Vagina (tissue), 2 donors: ENCODE results near the gene WDR19. TPM values are rescaled to one million over a fixed set of nuclear protein-coding genes. Genes with fewer than 3 reads are reported as not detected.

Source experiments
- DNase-seq, 2 donors: peaks; one replicate each; pipeline ENCODE4 v3.0.0-alpha.2; 2017; ENCODE audit errors: extremely low spot score in 2 of 2
- H3K27ac ChIP-seq: fragments of 200-600 bp; sonication (generic); one replicate; pipeline ENCODE4 v1.5.1; 2019
- H3K27me3 ChIP-seq: fragments of 200-600 bp; sonication (generic); one replicate; pipeline ENCODE4 v1.5.1; 2019
- H3K36me3 ChIP-seq, 2 donors: fragments of 200-600 bp; sonication (generic); one replicate each; pipeline ENCODE4 v1.5.1; 2017 to 2019
- H3K4me1 ChIP-seq: fragments of 200-600 bp; sonication (generic); one replicate; pipeline ENCODE4 v1.5.1; 2019
- H3K4me3 ChIP-seq, 2 donors: fragments of 200-600 bp; sonication (generic); 1 replicate in 1 of 2; 2 replicates in 1 of 2; pipeline ENCODE4 v1.5.1; 2016 to 2019
- H3K9me3 ChIP-seq: fragments of 200-600 bp; sonication (generic); one replicate; pipeline ENCODE4 v1.5.1; 2019
- POLR2A ChIP-seq, 2 donors: fragments of 450-650 bp; IDR thresholded peaks; one replicate each; pipeline ENCODE4 v1.6.1; 2017; ENCODE audit warnings: antibody characterized with exemption in 2 of 2, mild to moderate bottlenecking in 2 of 2, moderate library complexity in 2 of 2
- POLR2AphosphoS5 ChIP-seq, 2 donors: sonication (generic); formaldehyde crosslinking; IDR thresholded peaks; one replicate each; pipeline ENCODE4 v1.9.0; 2017; ENCODE audit warnings: antibody characterized with exemption in 2 of 2, mild to moderate bottlenecking in 2 of 2, low read depth in 1 of 2; ENCODE audit not compliant: insufficient read depth in 1 of 2
- intact Hi-C: fragments of 100-400 bp; cut with DNase I; formaldehyde crosslinking; loops from one replicate; pipeline ENCODE4 v1.15.1; 2023
- total RNA-seq: library from RNA; depleted of rRNA; stranded (reverse); fragments of >200 nt; gene quantifications from one replicate; pipeline ENCODE4 v1.2.3, GENCODE V29; 2016
- TF ChIP-seq, protein P1 (sequence below), 3 experiments: fragments of 450-650 bp in 2 of 3; fragments of 200-600 bp in 1 of 3; sonication (generic) in 1 of 3; IDR thresholded peaks; one replicate each; pipeline ENCODE4 v1.5.1; 2017 to 2019; ENCODE audit warnings: antibody characterized with exemption in 3 of 3, mild to moderate bottlenecking in 2 of 3, moderate library complexity in 2 of 3

WDR19 gene
- total RNA-seq, 1 donor from 2014 or later = 47.1 TPM

DNA sequence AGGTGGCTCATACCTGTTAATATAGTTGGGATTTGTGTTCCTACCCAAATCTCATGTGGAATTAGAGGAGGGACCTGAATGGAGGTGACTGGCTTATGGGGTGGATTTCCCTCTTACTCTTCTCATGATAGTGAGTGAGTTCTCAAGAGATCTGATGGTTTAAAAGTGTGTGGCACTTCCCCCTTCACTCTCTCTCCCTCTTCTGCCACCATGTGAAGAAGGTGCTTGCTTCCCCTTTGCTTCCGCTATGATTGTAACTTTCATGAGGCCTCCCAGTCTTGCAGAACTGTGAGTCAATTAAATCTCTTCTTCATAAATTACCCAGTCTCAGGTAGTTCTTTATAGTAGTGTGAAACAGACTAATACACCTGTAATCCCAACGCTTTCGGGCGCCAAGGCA lies 28.3 kb upstream of the WDR19 start:
- TF ChIP-seq POLR2A (IDR thresholded peaks at IDR 0.05) (no peak), POLR2AphosphoS5 (IDR thresholded peaks at IDR 0.05; ENCODE audit: insufficient read depth in 1 of 2, low read depth in 1 of 2) (no peak)
- TF ChIP-seq, protein P1, sequence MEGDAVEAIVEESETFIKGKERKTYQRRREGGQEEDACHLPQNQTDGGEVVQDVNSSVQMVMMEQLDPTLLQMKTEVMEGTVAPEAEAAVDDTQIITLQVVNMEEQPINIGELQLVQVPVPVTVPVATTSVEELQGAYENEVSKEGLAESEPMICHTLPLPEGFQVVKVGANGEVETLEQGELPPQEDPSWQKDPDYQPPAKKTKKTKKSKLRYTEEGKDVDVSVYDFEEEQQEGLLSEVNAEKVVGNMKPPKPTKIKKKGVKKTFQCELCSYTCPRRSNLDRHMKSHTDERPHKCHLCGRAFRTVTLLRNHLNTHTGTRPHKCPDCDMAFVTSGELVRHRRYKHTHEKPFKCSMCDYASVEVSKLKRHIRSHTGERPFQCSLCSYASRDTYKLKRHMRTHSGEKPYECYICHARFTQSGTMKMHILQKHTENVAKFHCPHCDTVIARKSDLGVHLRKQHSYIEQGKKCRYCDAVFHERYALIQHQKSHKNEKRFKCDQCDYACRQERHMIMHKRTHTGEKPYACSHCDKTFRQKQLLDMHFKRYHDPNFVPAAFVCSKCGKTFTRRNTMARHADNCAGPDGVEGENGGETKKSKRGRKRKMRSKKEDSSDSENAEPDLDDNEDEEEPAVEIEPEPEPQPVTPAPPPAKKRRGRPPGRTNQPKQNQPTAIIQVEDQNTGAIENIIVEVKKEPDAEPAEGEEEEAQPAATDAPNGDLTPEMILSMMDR (IDR thresholded peaks at IDR 0.05) = no peak
- no peak for DNase-seq

DNA sequence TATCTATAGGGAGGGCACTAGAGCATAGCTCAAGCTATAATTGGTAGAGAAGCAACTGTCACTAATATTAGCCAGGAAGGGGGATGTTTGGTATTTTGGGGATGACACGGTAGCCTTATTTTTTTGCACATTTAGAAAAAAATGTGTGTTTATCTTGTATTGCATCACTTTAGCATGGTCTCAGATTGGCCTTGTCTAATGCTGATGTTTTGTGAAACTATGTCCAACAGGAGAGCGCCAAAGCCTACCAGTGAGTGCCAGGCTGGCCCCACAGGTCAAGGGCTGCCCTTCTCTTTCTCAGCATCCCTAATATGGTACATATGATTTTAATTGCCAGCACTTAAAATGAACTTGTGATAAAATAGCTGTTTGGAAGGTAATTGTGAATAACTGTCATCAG lies 24.8 kb upstream of the WDR19 start:
- intact Hi-C loops = no loop called here
- H3K4me3 ChIP-seq = no peak overlapping the region
- H3K27me3 ChIP-seq = no peaks in the 10 kb centered on the region
- no peak overlapping the region for H3K27ac ChIP-seq
- no peaks in the 10 kb centered on the region for H3K9me3 ChIP-seq
- TF ChIP-seq, protein P1 (IDR thresholded peaks at IDR 0.05) = no peak
- TF ChIP-seq POLR2A (IDR thresholded peaks at IDR 0.05) (no peak), POLR2AphosphoS5 (IDR thresholded peaks at IDR 0.05; ENCODE audit: insufficient read depth in 1 of 2, low read depth in 1 of 2) (no peak)
- DNase-seq = no peak
- no peaks in the 10 kb centered on the region for H3K36me3 ChIP-seq
- H3K4me1 ChIP-seq = no peaks in the 10 kb centered on the region

More for the DNA sequence above, 28.3 kb upstream of the WDR19 start:
- no peak overlapping the region for H3K4me3 ChIP-seq
- no peaks in the 10 kb centered on the region for H3K4me1 ChIP-seq
- H3K9me3 ChIP-seq = no peaks in the 10 kb centered on the region
- no peak overlapping the region for H3K27ac ChIP-seq
- H3K36me3 ChIP-seq = no peaks in the 10 kb centered on the region
- intact Hi-C loops = no loop called here
- no peaks in the 10 kb centered on the region for H3K27me3 ChIP-seq

DNA sequence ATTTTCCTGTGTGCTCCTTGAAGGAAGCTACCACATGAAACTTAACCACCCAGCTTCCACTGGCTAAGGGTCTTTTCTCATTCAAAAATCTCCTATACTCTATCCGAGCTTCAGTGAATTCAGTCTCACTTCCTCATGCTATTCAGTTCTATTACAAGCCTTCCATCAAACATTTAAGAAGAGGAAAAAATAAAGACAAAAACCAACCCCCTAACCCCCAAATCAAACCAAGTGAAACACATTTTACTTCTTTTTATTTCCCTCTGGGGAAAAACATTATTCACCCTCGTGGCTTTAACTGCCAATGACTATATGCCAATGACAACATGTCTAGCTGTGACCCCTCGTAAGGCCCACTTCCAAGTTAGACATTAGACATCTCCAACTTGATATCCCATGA lies 16.2 kb upstream of the WDR19 start:
- intact Hi-C loops = no loop called here
- H3K27ac ChIP-seq = no peak overlapping the region
- no peaks in the 10 kb centered on the region for H3K36me3 ChIP-seq
- H3K4me1 ChIP-seq = no peaks in the 10 kb centered on the region
- H3K4me3 ChIP-seq = no peak overlapping the region
- DNase-seq = no peak
- TF ChIP-seq POLR2A (IDR thresholded peaks at IDR 0.05) (no peak), POLR2AphosphoS5 (IDR thresholded peaks at IDR 0.05; ENCODE audit: insufficient read depth in 1 of 2, low read depth in 1 of 2) (no peak)
- TF ChIP-seq, protein P1 (IDR thresholded peaks at IDR 0.05) = no peak
- no peaks in the 10 kb centered on the region for H3K9me3 ChIP-seq
- H3K27me3 ChIP-seq = no peaks in the 10 kb centered on the region

GRCh38 chr4:39166669-39167068 lies 15.7 kb upstream of the WDR19 start:
- H3K4me3 ChIP-seq = no peak overlapping the region
- no peak for TF ChIP-seq POLR2A (IDR thresholded peaks at IDR 0.05)
- TF ChIP-seq, protein P1 (IDR thresholded peaks at IDR 0.05) = no peak
- no peak for TF ChIP-seq POLR2AphosphoS5 (IDR thresholded peaks at IDR 0.05; ENCODE audit: insufficient read depth in 1 of 2, low read depth in 1 of 2)
- no peaks in the 10 kb centered on the region for H3K36me3 ChIP-seq
- no peaks in the 10 kb centered on the region for H3K9me3 ChIP-seq
- no peak for DNase-seq
- intact Hi-C loops = no loop called here
- H3K4me1 ChIP-seq = no peaks in the 10 kb centered on the region
- no peaks in the 10 kb centered on the region for H3K27me3 ChIP-seq
- H3K27ac ChIP-seq = no peak overlapping the region

GRCh38 chr4:39169426-39169825 lies 12.9 kb upstream of the WDR19 start:
- Histone ChIP-seq H3K27me3 (no peaks in the 10 kb centered on the region), H3K4me1 (no peaks in the 10 kb centered on the region), H3K27ac (no peak overlapping the region), H3K36me3 (no peaks in the 10 kb centered on the region), H3K9me3 (no peaks in the 10 kb centered on the region), H3K4me3 (no peak overlapping the region)
- TF ChIP-seq, protein P1 (IDR thresholded peaks at IDR 0.05) = no peak
- TF ChIP-seq POLR2A (IDR thresholded peaks at IDR 0.05) (no peak), POLR2AphosphoS5 (IDR thresholded peaks at IDR 0.05; ENCODE audit: insufficient read depth in 1 of 2, low read depth in 1 of 2) (no peak)
- intact Hi-C loops = no loop called here
- no peak for DNase-seq
